HEK293 (cell line): ENCODE results near the gene CIPC.

Source experiments
- MYNN ChIP-seq: fragments of 450-650 bp; formaldehyde crosslinking; IDR thresholded peaks from 2 replicates; pipeline ENCODE4 v1.5.1; 2016; ENCODE audit warnings: missing biosample characterization, missing genetic modification characterization, borderline replicate concordance
- ZBTB26 ChIP-seq: fragments of 450-650 bp; formaldehyde crosslinking; optimal IDR thresholded peaks from 2 replicates; pipeline ENCODE3; 2016; ENCODE audit warnings: missing biosample characterization, mild to moderate bottlenecking, missing genetic modification characterization
- ZNF10 ChIP-seq: fragments of 450-650 bp; formaldehyde crosslinking; IDR thresholded peaks from 2 replicates; pipeline ENCODE4 v1.5.1; 2017; ENCODE audit warnings: missing biosample characterization, missing genetic modification characterization
- ZNF155 ChIP-seq: fragments of 450-650 bp; formaldehyde crosslinking; IDR thresholded peaks from 2 replicates; pipeline ENCODE4 v1.5.1; 2016; ENCODE audit warnings: missing biosample characterization, missing genetic modification characterization
- ZNF223 ChIP-seq: fragments of 450-650 bp; formaldehyde crosslinking; IDR thresholded peaks from 2 replicates; pipeline ENCODE4 v1.5.1; 2016; ENCODE audit warnings: missing biosample characterization, missing genetic modification characterization
- ZNF274 ChIP-seq, 2 experiments: fragments of 200-500 bp in 1 of 2; fragments of 450-650 bp in 1 of 2; sonication (Bioruptor generic) in 1 of 2; formaldehyde crosslinking in 1 of 2; IDR thresholded peaks; 2 replicates each; pipeline versions ENCODE4 v1.5.1 to v1.6.1; 2014 to 2016; ENCODE audit warnings: borderline replicate concordance in 1 of 2, inconsistent platforms in 1 of 2, low read length in 1 of 2, missing biosample characterization in 1 of 2, missing genetic modification characterization in 1 of 2
- ZNF280C ChIP-seq: fragments of 450-650 bp; formaldehyde crosslinking; IDR thresholded peaks from 2 replicates; pipeline ENCODE4 v1.5.1; 2016; ENCODE audit warnings: missing biosample characterization, missing genetic modification characterization
- ZNF391 ChIP-seq: fragments of 450-650 bp; formaldehyde crosslinking; IDR thresholded peaks from 2 replicates; pipeline ENCODE4 v1.5.1; 2016; ENCODE audit warnings: low read depth, missing biosample characterization, missing genetic modification characterization, borderline replicate concordance
- ZNF404 ChIP-seq: fragments of 450-650 bp; formaldehyde crosslinking; IDR thresholded peaks from 2 replicates; pipeline ENCODE4 v1.5.1; 2017; ENCODE audit warnings: missing biosample characterization, missing genetic modification characterization
- ZNF514 ChIP-seq: fragments of 450-650 bp; formaldehyde crosslinking; IDR thresholded peaks from 2 replicates; pipeline ENCODE4 v1.5.1; 2016; ENCODE audit warnings: missing biosample characterization, missing genetic modification characterization
- ZNF561 ChIP-seq: fragments of 450-650 bp; IDR thresholded peaks from 2 replicates; pipeline ENCODE4 v1.5.1; 2018; ENCODE audit warnings: missing biosample characterization, missing genetic modification characterization, borderline replicate concordance
- ZNF629 ChIP-seq: fragments of 450-650 bp; formaldehyde crosslinking; IDR thresholded peaks from 2 replicates; pipeline ENCODE4 v1.5.1; 2017; ENCODE audit warnings: missing biosample characterization, missing genetic modification characterization
- ZNF785 ChIP-seq: fragments of 450-650 bp; formaldehyde crosslinking; IDR thresholded peaks from 2 replicates; pipeline ENCODE4 v1.5.1; 2016; ENCODE audit warnings: missing biosample characterization, missing genetic modification characterization
- ZNF791 ChIP-seq: fragments of 450-650 bp; formaldehyde crosslinking; IDR thresholded peaks from 2 replicates; pipeline ENCODE4 v1.5.1; 2016; ENCODE audit warnings: missing biosample characterization, missing genetic modification characterization
- ZSCAN18 ChIP-seq: fragments of 450-650 bp; formaldehyde crosslinking; IDR thresholded peaks from 2 replicates; pipeline ENCODE4 v1.5.1; 2016; ENCODE audit warnings: missing biosample characterization, missing genetic modification characterization
- TF ChIP-seq, protein P1 (sequence below): fragments of 450-650 bp; formaldehyde crosslinking; IDR thresholded peaks from 2 replicates; pipeline ENCODE4 v1.5.1; 2017; ENCODE audit warnings: missing biosample characterization, missing genetic modification characterization
- TF ChIP-seq, protein P2 (sequence below): IDR thresholded peaks from 2 replicates; pipeline ENCODE4 v1.6.1; 2011; ENCODE audit warnings: mild to moderate bottlenecking, low read depth, low read length, borderline replicate concordance
- TF ChIP-seq, protein P3 (sequence below): fragments of 450-650 bp; formaldehyde crosslinking; IDR thresholded peaks from 2 replicates; pipeline ENCODE4 v1.5.1; 2017; ENCODE audit warnings: missing biosample characterization, missing genetic modification characterization
- TF ChIP-seq, protein P4 (sequence below): fragments of 450-650 bp; formaldehyde crosslinking; IDR thresholded peaks from 2 replicates; pipeline ENCODE4 v1.5.1; 2016; ENCODE audit warnings: missing biosample characterization, missing genetic modification characterization, borderline replicate concordance
- TF ChIP-seq, protein P5 (sequence below): fragments of 450-650 bp; formaldehyde crosslinking; IDR thresholded peaks from 2 replicates; pipeline ENCODE4 v1.5.1; 2016; ENCODE audit warnings: missing biosample characterization, missing genetic modification characterization

The CIPC gene

DNA sequence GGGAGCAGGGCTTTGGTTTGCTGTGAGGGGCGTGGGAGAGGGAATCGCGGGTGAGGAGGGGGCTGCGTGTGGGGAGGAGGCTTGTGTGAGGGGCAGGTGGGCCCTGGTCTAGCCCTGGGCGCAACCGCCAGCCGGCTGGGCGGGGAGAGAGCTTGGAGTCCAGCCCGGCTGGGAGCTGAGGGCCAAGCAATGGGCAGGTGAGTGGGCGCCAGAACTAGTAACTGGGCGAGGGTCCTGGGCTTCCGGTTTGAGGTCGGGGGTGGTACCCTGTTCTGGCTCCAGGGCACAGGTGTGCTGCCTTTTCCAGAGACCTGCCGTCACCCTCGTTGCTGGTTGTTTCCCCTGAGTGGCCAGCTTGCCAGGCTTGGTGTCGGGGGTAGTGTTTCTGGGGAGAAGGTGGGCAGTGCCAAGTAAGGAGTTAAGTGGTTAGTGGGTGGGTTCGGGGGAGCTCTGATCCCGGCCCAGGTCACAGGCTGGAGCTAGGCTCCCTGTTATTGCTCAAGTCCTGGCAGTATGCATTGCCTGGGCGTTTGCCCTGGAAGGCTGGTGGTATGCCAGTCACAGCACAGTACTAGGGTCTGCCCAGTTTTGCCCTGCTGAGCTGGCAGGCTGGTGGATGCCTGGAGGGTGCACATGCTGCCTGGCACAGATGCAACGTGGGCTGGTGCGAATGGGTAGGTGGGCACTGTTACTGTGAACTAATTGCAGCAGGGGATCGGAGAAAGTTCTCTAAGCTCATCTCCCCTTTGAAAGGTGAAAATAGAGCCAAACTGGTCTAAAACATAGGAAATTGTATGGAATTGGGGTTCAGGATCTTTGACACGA is 683 bp downstream of the CIPC start (continued):
- TF ChIP-seq, protein P1, sequence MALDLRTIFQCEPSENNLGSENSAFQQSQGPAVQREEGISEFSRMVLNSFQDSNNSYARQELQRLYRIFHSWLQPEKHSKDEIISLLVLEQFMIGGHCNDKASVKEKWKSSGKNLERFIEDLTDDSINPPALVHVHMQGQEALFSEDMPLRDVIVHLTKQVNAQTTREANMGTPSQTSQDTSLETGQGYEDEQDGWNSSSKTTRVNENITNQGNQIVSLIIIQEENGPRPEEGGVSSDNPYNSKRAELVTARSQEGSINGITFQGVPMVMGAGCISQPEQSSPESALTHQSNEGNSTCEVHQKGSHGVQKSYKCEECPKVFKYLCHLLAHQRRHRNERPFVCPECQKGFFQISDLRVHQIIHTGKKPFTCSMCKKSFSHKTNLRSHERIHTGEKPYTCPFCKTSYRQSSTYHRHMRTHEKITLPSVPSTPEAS = no peak
- TF ChIP-seq ZNF10 (tag by site-specific recombination) = peak; percentile 41; the same call in 1 of the 2 replicates
- no peak for TF ChIP-seq ZNF280C (tag by site-specific recombination)
- TF ChIP-seq ZNF155 (tag by site-specific recombination) = no peak
- 0 out of 2 replicates have a peak, but pooled peaks have one; percentile 41 for TF ChIP-seq ZNF791
- TF ChIP-seq ZNF514 (tag by site-specific recombination) = no peak
- no peak for TF ChIP-seq ZSCAN18 (tag by site-specific recombination)
- no peak for TF ChIP-seq ZBTB26
- no peak for TF ChIP-seq ZNF561 (tag by site-specific recombination)
- TF ChIP-seq ZNF629 = no peak
- TF ChIP-seq ZNF785 (tag by site-specific recombination) = 0 out of 2 replicates have a peak, but pooled peaks have one; percentile 52
- TF ChIP-seq, protein P2, sequence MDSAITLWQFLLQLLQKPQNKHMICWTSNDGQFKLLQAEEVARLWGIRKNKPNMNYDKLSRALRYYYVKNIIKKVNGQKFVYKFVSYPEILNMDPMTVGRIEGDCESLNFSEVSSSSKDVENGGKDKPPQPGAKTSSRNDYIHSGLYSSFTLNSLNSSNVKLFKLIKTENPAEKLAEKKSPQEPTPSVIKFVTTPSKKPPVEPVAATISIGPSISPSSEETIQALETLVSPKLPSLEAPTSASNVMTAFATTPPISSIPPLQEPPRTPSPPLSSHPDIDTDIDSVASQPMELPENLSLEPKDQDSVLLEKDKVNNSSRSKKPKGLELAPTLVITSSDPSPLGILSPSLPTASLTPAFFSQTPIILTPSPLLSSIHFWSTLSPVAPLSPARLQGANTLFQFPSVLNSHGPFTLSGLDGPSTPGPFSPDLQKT = no peak
- TF ChIP-seq ZNF391 = 0 out of 2 replicates have a peak, but pooled peaks have one; percentile 77
- no peak for TF ChIP-seq ZNF223
- TF ChIP-seq, protein P3, sequence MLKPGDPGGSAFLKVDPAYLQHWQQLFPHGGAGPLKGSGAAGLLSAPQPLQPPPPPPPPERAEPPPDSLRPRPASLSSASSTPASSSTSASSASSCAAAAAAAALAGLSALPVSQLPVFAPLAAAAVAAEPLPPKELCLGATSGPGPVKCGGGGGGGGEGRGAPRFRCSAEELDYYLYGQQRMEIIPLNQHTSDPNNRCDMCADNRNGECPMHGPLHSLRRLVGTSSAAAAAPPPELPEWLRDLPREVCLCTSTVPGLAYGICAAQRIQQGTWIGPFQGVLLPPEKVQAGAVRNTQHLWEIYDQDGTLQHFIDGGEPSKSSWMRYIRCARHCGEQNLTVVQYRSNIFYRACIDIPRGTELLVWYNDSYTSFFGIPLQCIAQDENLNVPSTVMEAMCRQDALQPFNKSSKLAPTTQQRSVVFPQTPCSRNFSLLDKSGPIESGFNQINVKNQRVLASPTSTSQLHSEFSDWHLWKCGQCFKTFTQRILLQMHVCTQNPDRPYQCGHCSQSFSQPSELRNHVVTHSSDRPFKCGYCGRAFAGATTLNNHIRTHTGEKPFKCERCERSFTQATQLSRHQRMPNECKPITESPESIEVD = no peak
- TF ChIP-seq, protein P4, sequence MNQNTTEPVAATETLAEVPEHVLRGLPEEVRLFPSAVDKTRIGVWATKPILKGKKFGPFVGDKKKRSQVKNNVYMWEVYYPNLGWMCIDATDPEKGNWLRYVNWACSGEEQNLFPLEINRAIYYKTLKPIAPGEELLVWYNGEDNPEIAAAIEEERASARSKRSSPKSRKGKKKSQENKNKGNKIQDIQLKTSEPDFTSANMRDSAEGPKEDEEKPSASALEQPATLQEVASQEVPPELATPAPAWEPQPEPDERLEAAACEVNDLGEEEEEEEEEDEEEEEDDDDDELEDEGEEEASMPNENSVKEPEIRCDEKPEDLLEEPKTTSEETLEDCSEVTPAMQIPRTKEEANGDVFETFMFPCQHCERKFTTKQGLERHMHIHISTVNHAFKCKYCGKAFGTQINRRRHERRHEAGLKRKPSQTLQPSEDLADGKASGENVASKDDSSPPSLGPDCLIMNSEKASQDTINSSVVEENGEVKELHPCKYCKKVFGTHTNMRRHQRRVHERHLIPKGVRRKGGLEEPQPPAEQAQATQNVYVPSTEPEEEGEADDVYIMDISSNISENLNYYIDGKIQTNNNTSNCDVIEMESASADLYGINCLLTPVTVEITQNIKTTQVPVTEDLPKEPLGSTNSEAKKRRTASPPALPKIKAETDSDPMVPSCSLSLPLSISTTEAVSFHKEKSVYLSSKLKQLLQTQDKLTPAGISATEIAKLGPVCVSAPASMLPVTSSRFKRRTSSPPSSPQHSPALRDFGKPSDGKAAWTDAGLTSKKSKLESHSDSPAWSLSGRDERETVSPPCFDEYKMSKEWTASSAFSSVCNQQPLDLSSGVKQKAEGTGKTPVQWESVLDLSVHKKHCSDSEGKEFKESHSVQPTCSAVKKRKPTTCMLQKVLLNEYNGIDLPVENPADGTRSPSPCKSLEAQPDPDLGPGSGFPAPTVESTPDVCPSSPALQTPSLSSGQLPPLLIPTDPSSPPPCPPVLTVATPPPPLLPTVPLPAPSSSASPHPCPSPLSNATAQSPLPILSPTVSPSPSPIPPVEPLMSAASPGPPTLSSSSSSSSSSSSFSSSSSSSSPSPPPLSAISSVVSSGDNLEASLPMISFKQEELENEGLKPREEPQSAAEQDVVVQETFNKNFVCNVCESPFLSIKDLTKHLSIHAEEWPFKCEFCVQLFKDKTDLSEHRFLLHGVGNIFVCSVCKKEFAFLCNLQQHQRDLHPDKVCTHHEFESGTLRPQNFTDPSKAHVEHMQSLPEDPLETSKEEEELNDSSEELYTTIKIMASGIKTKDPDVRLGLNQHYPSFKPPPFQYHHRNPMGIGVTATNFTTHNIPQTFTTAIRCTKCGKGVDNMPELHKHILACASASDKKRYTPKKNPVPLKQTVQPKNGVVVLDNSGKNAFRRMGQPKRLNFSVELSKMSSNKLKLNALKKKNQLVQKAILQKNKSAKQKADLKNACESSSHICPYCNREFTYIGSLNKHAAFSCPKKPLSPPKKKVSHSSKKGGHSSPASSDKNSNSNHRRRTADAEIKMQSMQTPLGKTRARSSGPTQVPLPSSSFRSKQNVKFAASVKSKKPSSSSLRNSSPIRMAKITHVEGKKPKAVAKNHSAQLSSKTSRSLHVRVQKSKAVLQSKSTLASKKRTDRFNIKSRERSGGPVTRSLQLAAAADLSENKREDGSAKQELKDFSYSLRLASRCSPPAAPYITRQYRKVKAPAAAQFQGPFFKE (tag by site-specific recombination) = no peak
- TF ChIP-seq MYNN (tag by site-specific recombination) = no peak
- TF ChIP-seq, protein P5, sequence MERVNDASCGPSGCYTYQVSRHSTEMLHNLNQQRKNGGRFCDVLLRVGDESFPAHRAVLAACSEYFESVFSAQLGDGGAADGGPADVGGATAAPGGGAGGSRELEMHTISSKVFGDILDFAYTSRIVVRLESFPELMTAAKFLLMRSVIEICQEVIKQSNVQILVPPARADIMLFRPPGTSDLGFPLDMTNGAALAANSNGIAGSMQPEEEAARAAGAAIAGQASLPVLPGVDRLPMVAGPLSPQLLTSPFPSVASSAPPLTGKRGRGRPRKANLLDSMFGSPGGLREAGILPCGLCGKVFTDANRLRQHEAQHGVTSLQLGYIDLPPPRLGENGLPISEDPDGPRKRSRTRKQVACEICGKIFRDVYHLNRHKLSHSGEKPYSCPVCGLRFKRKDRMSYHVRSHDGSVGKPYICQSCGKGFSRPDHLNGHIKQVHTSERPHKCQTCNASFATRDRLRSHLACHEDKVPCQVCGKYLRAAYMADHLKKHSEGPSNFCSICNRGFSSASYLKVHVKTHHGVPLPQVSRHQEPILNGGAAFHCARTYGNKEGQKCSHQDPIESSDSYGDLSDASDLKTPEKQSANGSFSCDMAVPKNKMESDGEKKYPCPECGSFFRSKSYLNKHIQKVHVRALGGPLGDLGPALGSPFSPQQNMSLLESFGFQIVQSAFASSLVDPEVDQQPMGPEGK (tag by site-specific recombination) = no peak
- no peak for TF ChIP-seq ZNF274 (IDR thresholded peaks at IDR 0.05; ENCODE audit: low read length)
- TF ChIP-seq ZNF274 (tag by site-specific recombination; IDR thresholded peaks at IDR 0.05; ENCODE audit: borderline replicate concordance) = no peak
- no peak for TF ChIP-seq ZNF404 (tag by site-specific recombination)
